ENCODE results near the gene SUN1.
"Not testable (repeated sequence)": the region's sequence is repeated elsewhere in the genome, so short reads cannot be mapped to it uniquely, and the experiment has no call there.

SUN1 gene

GRCh38 chr7:922334-923107, 90.2 kb downstream of the SUN1 start:
- peak in 2 of 5 experiments; percentile 8 to 53 for DNase-seq

GRCh38 chr7:923108-924041, 91.1 kb downstream of the SUN1 start:
- peak; percentile 62 to 98 (median 90) for DNase-seq

GRCh38 chr7:924042-924441, 91.8 kb downstream of the SUN1 start:
- DNase-seq = not testable (repeated sequence)
